ENCODE data around the gene PTCH1.
A peak's percentile ranks its signal among the peaks of the same experiment; 100 is the strongest.

The PTCH1 gene

GRCh38 chr9:95507464-95508241 lies 9.1 kb downstream of the PTCH1 start:
- DNase-seq = peak; percentile 58 to 65
- Mint-ChIP-seq H3K4me1 (peaks cover 47% of the 10 kb centered on the region), H3K27me3 (peaks cover 2% of the 10 kb centered on the region)

GRCh38 chr9:95506678-95507463 lies 9.9 kb downstream of the PTCH1 start:
- Mint-ChIP-seq H3K4me3 (peak overlapping the region; percentile 95 to 100), H3K9me3 (no peaks in the 10 kb centered on the region), H3K4me1 (peaks cover 47% of the 10 kb centered on the region), H3K27me3 (no peaks in the 10 kb centered on the region), H3K27ac (peak overlapping the region; percentile 76 to 87)
- ATAC-seq (peak; percentile 1), DNase-seq (peak; percentile 50 to 52)

More at GRCh38 chr9:95507464-95508241, 9.1 kb downstream of the PTCH1 start:
- Mint-ChIP-seq H3K9me3 (no peaks in the 10 kb centered on the region), H3K27ac (peak overlapping the region; percentile 66 to 84), H3K4me3 (peak overlapping the region; percentile 95 to 100)
- ATAC-seq = peak; percentile 6

GRCh38 chr9:95506428-95506677 lies 10.4 kb downstream of the PTCH1 start:
- H3K4me3 Mint-ChIP-seq = peak overlapping the region; percentile 95 to 100
- H3K27me3 Mint-ChIP-seq = no peaks in the 10 kb centered on the region
- H3K27ac Mint-ChIP-seq = peak overlapping the region; percentile 95 to 96
- peaks cover 47% of the 10 kb centered on the region for H3K4me1 Mint-ChIP-seq
- no peaks in the 10 kb centered on the region for H3K9me3 Mint-ChIP-seq
- peak; percentile 1 for ATAC-seq
- DNase-seq = peak; percentile 51

- H3K27ac Mint-ChIP-seq = peak overlapping the region; percentile 95 to 96
- no peaks in the 10 kb centered on the region for H3K9me3 Mint-ChIP-seq
- H3K4me1 Mint-ChIP-seq = peaks cover 47% of the 10 kb centered on the region
- no peaks in the 10 kb centered on the region for H3K27me3 Mint-ChIP-seq
- DNase-seq = peak; percentile 56 to 68
- peak; percentile 31 for ATAC-seq
- H3K4me3 Mint-ChIP-seq = peak overlapping the region; percentile 95 to 100
Measured at GRCh38 chr9:95505717-95506427, 10.9 kb downstream of the PTCH1 start.

- H3K27me3 Mint-ChIP-seq = no peaks in the 10 kb centered on the region
- no peak for ATAC-seq
Measured at GRCh38 chr9:95505072-95505716, 11.6 kb downstream of the PTCH1 start.

GRCh38 chr9:95504053-95504963 lies 12.5 kb downstream of the PTCH1 start:
- no peak overlapping the region for H3K27ac Mint-ChIP-seq
- H3K9me3 Mint-ChIP-seq = no peaks in the 10 kb centered on the region
- no peak for ATAC-seq
- H3K4me3 Mint-ChIP-seq = peak overlapping the region; percentile 19 to 59
- DNase-seq = no peak
- H3K27me3 Mint-ChIP-seq = no peaks in the 10 kb centered on the region
- peaks cover 43% of the 10 kb centered on the region for H3K4me1 Mint-ChIP-seq

More at GRCh38 chr9:95505072-95505716, 11.6 kb downstream of the PTCH1 start:
- Mint-ChIP-seq H3K4me1 (peaks cover 47% of the 10 kb centered on the region), H3K27ac (peak overlapping the region; percentile 15 to 83), H3K9me3 (no peaks in the 10 kb centered on the region), H3K4me3 (peak overlapping the region; percentile 78 to 81)
- no peak for DNase-seq

- H3K27ac Mint-ChIP-seq = no peak overlapping the region
- H3K9me3 Mint-ChIP-seq = no peaks in the 10 kb centered on the region
- H3K4me1 Mint-ChIP-seq = peaks cover 50% of the 10 kb centered on the region
- no peak for ATAC-seq
- no peaks in the 10 kb centered on the region for H3K27me3 Mint-ChIP-seq
- no peak overlapping the region for H3K4me3 Mint-ChIP-seq
- DNase-seq = no peak
Measured at GRCh38 chr9:95503369-95503768, 13.4 kb downstream of the PTCH1 start.

- no peaks in the 10 kb centered on the region for H3K9me3 Mint-ChIP-seq
- H3K27me3 Mint-ChIP-seq = no peaks in the 10 kb centered on the region
- no peak overlapping the region for H3K4me3 Mint-ChIP-seq
- no peak overlapping the region for H3K27ac Mint-ChIP-seq
- no peak for ATAC-seq
- H3K4me1 Mint-ChIP-seq = peaks cover 61% of the 10 kb centered on the region
- DNase-seq = no peak
Measured at GRCh38 chr9:95502248-95502647, 14.5 kb downstream of the PTCH1 start.

- Mint-ChIP-seq H3K4me3 (no peak overlapping the region), H3K4me1 (peaks cover 70% of the 10 kb centered on the region), H3K27ac (no peak overlapping the region), H3K9me3 (no peaks in the 10 kb centered on the region), H3K27me3 (no peaks in the 10 kb centered on the region)
- no peak for DNase-seq
- ATAC-seq = no peak
Measured at GRCh38 chr9:95499847-95500246, 16.9 kb downstream of the PTCH1 start.

- Mint-ChIP-seq H3K4me3 (no peak overlapping the region), H3K27ac (no peak overlapping the region), H3K27me3 (no peaks in the 10 kb centered on the region), H3K4me1 (peaks cover 70% of the 10 kb centered on the region), H3K9me3 (no peaks in the 10 kb centered on the region)
- DNase-seq (no peak), ATAC-seq (no peak)
Measured at GRCh38 chr9:95499046-95499676, 17.6 kb downstream of the PTCH1 start.

- Mint-ChIP-seq H3K27me3 (no peaks in the 10 kb centered on the region), H3K27ac (no peak overlapping the region), H3K4me1 (peaks cover 71% of the 10 kb centered on the region), H3K9me3 (no peaks in the 10 kb centered on the region), H3K4me3 (no peak overlapping the region)
- DNase-seq (no peak), ATAC-seq (no peak)
Measured at GRCh38 chr9:95498641-95499040, 18.1 kb downstream of the PTCH1 start.

GRCh38 chr9:95497772-95498171 lies 19.0 kb downstream of the PTCH1 start:
- no peaks in the 10 kb centered on the region for H3K9me3 Mint-ChIP-seq
- DNase-seq (no peak), ATAC-seq (no peak)
- peaks cover 71% of the 10 kb centered on the region for H3K4me1 Mint-ChIP-seq
- peak overlapping the region in 1 of 2 donors; percentile 35 for H3K4me3 Mint-ChIP-seq
- no peak overlapping the region for H3K27ac Mint-ChIP-seq
- no peaks in the 10 kb centered on the region for H3K27me3 Mint-ChIP-seq

- Mint-ChIP-seq H3K9me3 (no peaks in the 10 kb centered on the region), H3K27me3 (no peaks in the 10 kb centered on the region), H3K4me3 (no peak overlapping the region), H3K4me1 (peaks cover 71% of the 10 kb centered on the region), H3K27ac (no peak overlapping the region)
- DNase-seq (no peak), ATAC-seq (no peak)
Measured at GRCh38 chr9:95496687-95497086, 20.1 kb downstream of the PTCH1 start.

- H3K27ac Mint-ChIP-seq = no peak overlapping the region
- no peak overlapping the region for H3K4me3 Mint-ChIP-seq
- H3K9me3 Mint-ChIP-seq = no peaks in the 10 kb centered on the region
- H3K27me3 Mint-ChIP-seq = no peaks in the 10 kb centered on the region
- DNase-seq = no peak
- H3K4me1 Mint-ChIP-seq = peaks cover 75% of the 10 kb centered on the region
- no peak for ATAC-seq
Measured at GRCh38 chr9:95495961-95496360, 20.8 kb downstream of the PTCH1 start.

All from stimulated activated naive CD8-positive, alpha-beta T cell treated with anti-CD3 and anti-CD28 coated beads, Interleukin-15, amount 100 ng/mL, for 72 hours (primary cell).